Neuronal stem cell (in vitro differentiated cells): ENCODE data around the gene TRPC6. TPM values are rescaled to one million over a fixed set of nuclear protein-coding genes. Genes with fewer than 3 reads are reported as not detected.

Experiments used
- DNase-seq: peaks from one replicate; pipeline ENCODE4 v3.0.0-alpha.2; 2013; ENCODE audit warnings: low spot score
- H2AFZ ChIP-seq: one replicate; pipeline ENCODE4 v1.6.1; 2013; ENCODE audit warnings: mild to moderate bottlenecking, low read length, inconsistent platforms
- H2AK5ac ChIP-seq: 2 replicates; pipeline ENCODE4 v1.6.1; 2013; ENCODE audit warnings: low read depth, mild to moderate bottlenecking, inconsistent platforms, low read length, moderate library complexity, mixed read lengths
- H2BK120ac ChIP-seq: 2 replicates; pipeline ENCODE4 v1.6.1; 2013; ENCODE audit warnings: low read depth, mild to moderate bottlenecking, inconsistent platforms, low read length, moderate library complexity, mixed read lengths
- H2BK12ac ChIP-seq: one replicate; pipeline ENCODE4 v1.6.1; 2013; ENCODE audit warnings: low read length, inconsistent platforms
- H2BK15ac ChIP-seq: 2 replicates; pipeline ENCODE4 v1.6.1; 2013; ENCODE audit warnings: mild to moderate bottlenecking, low read length, inconsistent platforms, mixed read lengths
- H2BK5ac ChIP-seq: one replicate; pipeline ENCODE4 v1.6.1; 2013; ENCODE audit warnings: inconsistent platforms, mild to moderate bottlenecking, low read length, moderate library complexity
- H3K14ac ChIP-seq: one replicate; pipeline ENCODE4 v1.6.1; 2013; ENCODE audit warnings: low read length, inconsistent platforms
- H3K18ac ChIP-seq: 2 replicates; pipeline ENCODE4 v1.6.1; 2013; ENCODE audit warnings: low read length, inconsistent platforms
- H3K23ac ChIP-seq: 2 replicates; pipeline ENCODE4 v1.6.1; 2013; ENCODE audit warnings: low read depth, mild to moderate bottlenecking, mixed read lengths, low read length, inconsistent platforms; ENCODE audit not compliant: poor library complexity
- H3K27ac ChIP-seq: replicated peaks from 3 replicates; pipeline ENCODE4 v1.5.1; 2013; ENCODE audit warnings: low read length, inconsistent platforms
- H3K27me3 ChIP-seq, 3 experiments: 2 replicates each; pipeline ENCODE4 v1.6.1; 2013; ENCODE audit warnings: low read length in 3 of 3, mild to moderate bottlenecking in 2 of 3, inconsistent platforms in 1 of 3, low read depth in 1 of 3, mixed read lengths in 1 of 3, moderate library complexity in 1 of 3; ENCODE audit not compliant: control insufficient read depth in 3 of 3, insufficient read depth in 3 of 3
- H3K36me3 ChIP-seq, 2 donors: replicated peaks in 1 of 2; 2 replicates each; pipeline ENCODE4 v1.6.1; 2013; ENCODE audit warnings: low read length in 2 of 2; ENCODE audit not compliant: control insufficient read depth in 2 of 2, insufficient read depth in 2 of 2
- H3K4ac ChIP-seq: 2 replicates; pipeline ENCODE4 v1.6.1; 2013; ENCODE audit warnings: inconsistent platforms, mild to moderate bottlenecking, low read length, moderate library complexity
- H3K4me1 ChIP-seq, 2 donors: 1 replicate in 1 of 2; 2 replicates in 1 of 2; pipeline ENCODE4 v1.6.1; 2013; ENCODE audit warnings: low read length in 2 of 2, low read depth in 1 of 2; ENCODE audit not compliant: control insufficient read depth in 2 of 2, insufficient read depth in 1 of 2
- H3K4me2 ChIP-seq: one replicate; pipeline ENCODE4 v1.6.1; 2013; ENCODE audit warnings: mild to moderate bottlenecking, low read length, inconsistent platforms; ENCODE audit not compliant: insufficient read depth, poor library complexity, severe bottlenecking
- H3K4me3 ChIP-seq, 2 donors: 2 replicates each; pipeline ENCODE4 v1.5.1; 2013; ENCODE audit warnings: low read length in 2 of 2, mild to moderate bottlenecking in 2 of 2, inconsistent platforms in 1 of 2, moderate library complexity in 1 of 2
- H3K79me1 ChIP-seq: one replicate; pipeline ENCODE4 v1.6.1; 2013; ENCODE audit warnings: low read depth, mild to moderate bottlenecking, inconsistent platforms, low read length, moderate library complexity
- H3K9ac ChIP-seq: one replicate; pipeline ENCODE4 v1.6.1; 2013; ENCODE audit warnings: mild to moderate bottlenecking, low read depth, low read length, inconsistent platforms; ENCODE audit not compliant: poor library complexity
- H3K9me3 ChIP-seq, 2 donors: replicated peaks in 1 of 2; 2 replicates each; pipeline versions ENCODE3 to v1.6.1; 2013; ENCODE audit warnings: low read length in 2 of 2, mild to moderate bottlenecking in 2 of 2, inconsistent platforms in 1 of 2, low read depth in 1 of 2, mixed read lengths in 1 of 2, moderate library complexity in 1 of 2; ENCODE audit not compliant: control insufficient read depth in 2 of 2, insufficient read depth in 1 of 2
- H4K8ac ChIP-seq: one replicate; pipeline ENCODE4 v1.6.1; 2013; ENCODE audit warnings: low read depth, mild to moderate bottlenecking, inconsistent platforms, low read length, moderate library complexity
- H4K91ac ChIP-seq: one replicate; pipeline ENCODE4 v1.6.1; 2013; ENCODE audit warnings: low read length, low read depth, mild to moderate bottlenecking, inconsistent platforms; ENCODE audit not compliant: poor library complexity
- WGBS, 2 donors: extraction: QIAGEN DNeasy Blood & Tissue Kit; methylation state at CpG; one replicate each; pipeline ENCODE4 v1.1.7; 2013; ENCODE audit warnings: missing lambda C conversion rate in 2 of 2, mixed read lengths in 1 of 2; ENCODE audit not compliant: insufficient read length in 2 of 2, insufficient replicate concordance in 1 of 2; ENCODE audit errors: extremely low coverage in 2 of 2; 5-methylcytosine and 5-hydroxymethylcytosine counted together
- polyA plus RNA-seq, 2 experiments: library from polyadenylated mRNA; stranded (reverse); fragments of 200-250 nt; gene quantifications; one replicate each; pipeline ENCODE4 v1.2.3, GENCODE V29; 2013

Gene TRPC6
- 0.10 TPM for polyA plus RNA-seq (2013, experiment 1 of 2)
- polyA plus RNA-seq (2013, experiment 2 of 2): 0.12 TPM

- H3K4me2 ChIP-seq: peak within 1 kb of the TSS; percentile 97
- no peak for DNase-seq
- H2BK5ac ChIP-seq: no peak within 1 kb of the TSS
- peak within 1 kb of the TSS; percentile 94 for H3K9ac ChIP-seq
- peaks cover 0 to 3% of the 10 kb centered on the region in 2 donors for H3K4me1 ChIP-seq
- H3K4me3 ChIP-seq: peak within 1 kb of the TSS in 1 of 2 donors; percentile 83
- no peaks in the 10 kb centered on the region for H3K9me3 ChIP-seq
- no CpG with 5 or more reads among the region's 74 CpGs for WGBS, 2 donors
- no peaks in the 10 kb centered on the region for H3K36me3 ChIP-seq
- H2BK15ac ChIP-seq: peak within 1 kb of the TSS; percentile 58
- peaks cover 6 to 45% (median 24%) of the 10 kb centered on the region in 3 experiments for H3K27me3 ChIP-seq
- no peaks in the 10 kb centered on the region for H3K79me1 ChIP-seq
- peak within 1 kb of the TSS; percentile 91 for H3K18ac ChIP-seq
- no peak within 1 kb of the TSS for H3K4ac ChIP-seq
- H2BK120ac ChIP-seq: peak within 1 kb of the TSS; percentile 47
- H2BK12ac ChIP-seq: peak within 1 kb of the TSS; percentile 30
- H3K23ac ChIP-seq: peak within 1 kb of the TSS; percentile 93
- H2AK5ac ChIP-seq: no peak within 1 kb of the TSS
- no peak within 1 kb of the TSS for H3K27ac ChIP-seq
- H3K14ac ChIP-seq: peak within 1 kb of the TSS; percentile 94
- no peak within 1 kb of the TSS for H4K8ac ChIP-seq
- peak within 1 kb of the TSS; percentile 66 for H2AFZ ChIP-seq
- no peak within 1 kb of the TSS for H4K91ac ChIP-seq
These were observed at the start of gene TRPC6 for GRCh38 chr11:101583251-101584128. Gene TRPC6, minus strand, starts transcription at chr11:101584007. Its CDS starts 504 bp downstream, at chr11:101583503.

GRCh38 chr11:101620026-101620425 is 36.2 kb upstream of the TRPC6 start:
- H3K9me3 ChIP-seq: no peaks in the 10 kb centered on the region
- no peak overlapping the region for H4K8ac ChIP-seq
- no peaks in the 10 kb centered on the region for H3K27me3 ChIP-seq
- H3K9ac ChIP-seq: no peak overlapping the region
- H2BK12ac ChIP-seq: no peak overlapping the region
- H3K36me3 ChIP-seq: no peaks in the 10 kb centered on the region
- no peak overlapping the region for H3K14ac ChIP-seq
- no peak overlapping the region for H3K23ac ChIP-seq
- H2BK15ac ChIP-seq: no peak overlapping the region
- no peak overlapping the region for H4K91ac ChIP-seq
- no CpG with 5 or more reads among the region's 3 CpGs for WGBS, 2 donors
- no peak for DNase-seq
- no peaks in the 10 kb centered on the region for H3K79me1 ChIP-seq
- H2AFZ ChIP-seq: no peak overlapping the region
- H2AK5ac ChIP-seq: no peak overlapping the region
- no peak overlapping the region for H2BK120ac ChIP-seq
- H2BK5ac ChIP-seq: no peak overlapping the region
- H3K18ac ChIP-seq: no peak overlapping the region
- H3K4me3 ChIP-seq: no peak overlapping the region
- H3K27ac ChIP-seq: no peak overlapping the region
- H3K4ac ChIP-seq: no peak overlapping the region
- no peaks in the 10 kb centered on the region for H3K4me1 ChIP-seq
- no peak overlapping the region for H3K4me2 ChIP-seq

GRCh38 chr11:101618709-101619108 is 34.9 kb upstream of the TRPC6 start:
- no peak overlapping the region for H3K9ac ChIP-seq
- H2BK15ac ChIP-seq: no peak overlapping the region
- no peak overlapping the region for H3K4ac ChIP-seq
- no peaks in the 10 kb centered on the region for H3K9me3 ChIP-seq
- no peak overlapping the region for H2BK12ac ChIP-seq
- no peak overlapping the region for H4K91ac ChIP-seq
- H2AK5ac ChIP-seq: no peak overlapping the region
- H3K4me1 ChIP-seq: no peaks in the 10 kb centered on the region
- H3K4me3 ChIP-seq: no peak overlapping the region
- no peak overlapping the region for H3K18ac ChIP-seq
- H3K27me3 ChIP-seq: no peaks in the 10 kb centered on the region
- no peak overlapping the region for H2BK5ac ChIP-seq
- H3K23ac ChIP-seq: no peak overlapping the region
- no peaks in the 10 kb centered on the region for H3K79me1 ChIP-seq
- no peak overlapping the region for H3K27ac ChIP-seq
- no peak overlapping the region for H2AFZ ChIP-seq
- no peaks in the 10 kb centered on the region for H3K36me3 ChIP-seq
- no peak overlapping the region for H3K14ac ChIP-seq
- H2BK120ac ChIP-seq: no peak overlapping the region
- DNase-seq: no peak
- no peak overlapping the region for H4K8ac ChIP-seq
- no CpG with 5 or more reads among the region's 2 CpGs for WGBS, 2 donors
- no peak overlapping the region for H3K4me2 ChIP-seq

- no peak overlapping the region for H2BK12ac ChIP-seq
- no peak overlapping the region for H2BK15ac ChIP-seq
- H3K23ac ChIP-seq: no peak overlapping the region
- H3K4me1 ChIP-seq: no peaks in the 10 kb centered on the region
- H3K79me1 ChIP-seq: no peaks in the 10 kb centered on the region
- WGBS, 2 donors: no CpG with 5 or more reads among the region's 6 CpGs
- no peak overlapping the region for H3K27ac ChIP-seq
- DNase-seq: no peak
- no peak overlapping the region for H2AFZ ChIP-seq
- no peaks in the 10 kb centered on the region for H3K36me3 ChIP-seq
- H3K4ac ChIP-seq: no peak overlapping the region
- no peak overlapping the region for H3K4me3 ChIP-seq
- H3K18ac ChIP-seq: no peak overlapping the region
- no peak overlapping the region for H4K8ac ChIP-seq
- H4K91ac ChIP-seq: no peak overlapping the region
- no peak overlapping the region for H2BK120ac ChIP-seq
- no peak overlapping the region for H2BK5ac ChIP-seq
- no peaks in the 10 kb centered on the region for H3K27me3 ChIP-seq
- H3K9ac ChIP-seq: no peak overlapping the region
- H3K9me3 ChIP-seq: no peaks in the 10 kb centered on the region
- H2AK5ac ChIP-seq: no peak overlapping the region
- H3K14ac ChIP-seq: no peak overlapping the region
- no peak overlapping the region for H3K4me2 ChIP-seq
These were observed 34.0 kb upstream of the TRPC6 start for GRCh38 chr11:101617735-101618332.
